DMS53 (cell line): ENCODE results near the gene HRH1.
A peak's percentile ranks its signal among the peaks of the same experiment; 100 is the strongest.
"Not testable (repeated sequence)": the region's sequence is repeated elsewhere in the genome, so short reads cannot be mapped to it uniquely, and the experiment has no call there.

Experiments
- DNase-seq: peaks from one replicate; lab custom pipeline; 2025; lab: John Stamatoyannopoulos, UW

HRH1 gene

GRCh38 chr3:11154036-11154952 is at the start of gene HRH1:
Gene HRH1, plus strand, starts transcription at chr3:11154493. Its CDS starts 104,545 bp downstream, at chr3:11259038.
- DNase-seq, result peak; percentile 2

- DNase-seq, result not testable (repeated sequence)
Measured at GRCh38 chr3:11113316-11113715, 41.0 kb upstream of the HRH1 start.

- no peak for DNase-seq
Measured at GRCh38 chr3:11115548-11115947, 38.7 kb upstream of the HRH1 start.

- DNase-seq, result no peak
Measured at GRCh38 chr3:11116336-11117059, 37.8 kb upstream of the HRH1 start.

DNA sequence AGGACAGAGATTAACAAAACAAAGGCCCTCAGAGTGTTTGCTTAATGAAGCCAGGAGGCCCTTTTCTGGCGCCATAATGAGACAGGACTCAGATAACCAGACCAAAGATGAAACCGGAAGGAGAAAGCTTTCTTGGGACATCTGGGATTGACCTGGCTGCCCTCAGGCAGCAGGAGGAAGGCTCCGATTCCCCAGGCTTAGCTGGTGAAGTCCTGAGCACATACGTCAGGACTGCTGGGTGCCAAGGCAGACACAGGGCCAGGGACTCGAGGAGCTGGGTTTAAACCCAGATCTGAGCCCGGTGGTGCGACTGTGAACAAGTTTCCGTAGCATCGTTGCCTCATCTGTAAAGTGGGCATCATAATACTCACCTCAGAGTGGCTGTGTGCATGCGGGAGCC is 36.7 kb upstream of the HRH1 start:
- DNase-seq, result no peak

DNA sequence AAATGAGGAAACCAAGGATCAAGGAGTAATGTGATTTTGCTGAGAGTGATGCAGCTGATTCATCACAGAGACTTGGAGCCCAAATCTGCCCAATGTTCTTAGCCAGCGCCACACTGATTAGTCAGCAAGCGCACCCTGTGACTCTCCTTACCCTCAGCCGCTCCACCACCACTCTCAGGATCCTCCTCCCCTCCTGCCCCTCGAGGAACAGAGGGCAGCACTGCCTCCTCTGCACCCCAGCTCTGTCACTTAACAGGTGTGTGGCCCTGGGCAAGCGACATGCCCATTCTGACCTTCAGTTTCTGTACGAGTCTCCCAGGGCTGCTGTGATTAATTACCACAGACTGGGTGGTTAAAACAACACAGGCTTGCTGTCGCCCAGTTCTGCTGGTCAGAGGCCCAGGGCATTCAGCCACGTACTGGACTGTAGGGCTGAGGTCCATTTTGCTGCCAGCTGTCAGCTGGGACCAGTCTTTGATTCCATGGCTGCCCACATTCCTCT is 36.1 kb upstream of the HRH1 start:
- DNase-seq, result no peak

- no peak for DNase-seq
Measured at GRCh38 chr3:11120091-11120805, 34.0 kb upstream of the HRH1 start.

GRCh38 chr3:11126653-11127052 is 27.6 kb upstream of the HRH1 start:
- no peak for DNase-seq

- DNase-seq, result no peak
Measured at GRCh38 chr3:11128682-11129632, 25.3 kb upstream of the HRH1 start.

DNA sequence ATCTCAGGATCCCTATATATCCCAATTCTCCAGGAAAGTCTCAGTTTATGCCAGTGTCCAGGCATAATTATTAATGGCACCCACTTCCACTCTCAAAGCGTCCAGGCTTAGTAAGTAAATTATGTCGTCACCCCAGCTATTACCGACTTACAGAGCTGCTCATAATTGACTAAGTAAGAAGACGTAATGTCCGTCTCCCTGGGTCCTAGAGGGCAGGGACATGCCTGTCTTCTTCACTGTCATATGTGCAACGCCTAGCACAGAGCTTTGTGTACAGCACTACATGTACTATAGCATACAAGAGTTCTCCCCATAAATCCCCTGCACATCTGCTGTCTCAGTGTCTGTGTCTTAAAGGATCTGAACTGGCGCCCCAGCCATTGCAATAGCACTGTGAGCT is 23.9 kb upstream of the HRH1 start:
- DNase-seq, result no peak

- DNase-seq, result no peak
Measured at GRCh38 chr3:11131371-11131770, 22.9 kb upstream of the HRH1 start.

DNA sequence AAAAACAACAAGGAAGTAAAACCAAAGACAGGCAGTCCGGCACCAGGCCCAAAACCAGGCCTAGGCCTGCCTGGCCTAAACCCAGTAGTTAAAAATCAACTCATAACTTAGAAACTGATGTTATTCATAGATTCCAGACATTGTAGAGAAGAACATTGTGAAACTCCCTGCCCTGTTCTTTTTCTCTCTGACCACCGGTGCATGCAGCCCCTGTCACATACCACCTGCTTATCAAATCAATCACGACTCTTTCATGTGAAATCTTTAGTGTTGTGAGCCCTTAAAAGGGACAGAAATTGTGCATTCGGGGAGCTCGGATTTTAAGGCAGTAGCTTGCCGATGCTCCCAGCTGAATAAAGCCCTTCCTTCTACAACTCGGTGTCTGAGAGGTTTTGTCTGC is 22.4 kb upstream of the HRH1 start:
- not testable (repeated sequence) for DNase-seq

GRCh38 chr3:11132861-11133260 is 21.4 kb upstream of the HRH1 start:
- DNase-seq, result no peak

GRCh38 chr3:11134794-11135193 is 19.5 kb upstream of the HRH1 start:
- DNase-seq, result no peak

DNA sequence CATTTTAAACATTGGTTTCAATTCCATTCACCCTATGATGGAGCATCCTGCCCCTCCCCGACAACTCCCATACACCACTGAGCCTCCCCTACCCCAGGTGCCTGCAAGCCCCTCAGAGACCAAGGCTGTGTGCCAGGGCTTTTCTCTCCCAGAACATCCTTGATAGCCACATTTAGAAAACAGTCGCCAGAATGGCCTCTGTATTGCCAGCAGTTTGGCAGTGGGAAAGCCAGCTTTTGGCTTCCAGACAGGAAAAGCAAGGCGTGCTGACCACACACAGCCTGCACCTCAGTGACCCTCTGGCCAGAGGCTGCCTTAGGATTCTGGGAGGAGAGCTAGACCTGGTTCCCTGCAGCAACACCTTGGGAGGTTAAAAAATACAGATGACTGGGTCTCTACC is 18.2 kb upstream of the HRH1 start:
- DNase-seq, result no peak

DNA sequence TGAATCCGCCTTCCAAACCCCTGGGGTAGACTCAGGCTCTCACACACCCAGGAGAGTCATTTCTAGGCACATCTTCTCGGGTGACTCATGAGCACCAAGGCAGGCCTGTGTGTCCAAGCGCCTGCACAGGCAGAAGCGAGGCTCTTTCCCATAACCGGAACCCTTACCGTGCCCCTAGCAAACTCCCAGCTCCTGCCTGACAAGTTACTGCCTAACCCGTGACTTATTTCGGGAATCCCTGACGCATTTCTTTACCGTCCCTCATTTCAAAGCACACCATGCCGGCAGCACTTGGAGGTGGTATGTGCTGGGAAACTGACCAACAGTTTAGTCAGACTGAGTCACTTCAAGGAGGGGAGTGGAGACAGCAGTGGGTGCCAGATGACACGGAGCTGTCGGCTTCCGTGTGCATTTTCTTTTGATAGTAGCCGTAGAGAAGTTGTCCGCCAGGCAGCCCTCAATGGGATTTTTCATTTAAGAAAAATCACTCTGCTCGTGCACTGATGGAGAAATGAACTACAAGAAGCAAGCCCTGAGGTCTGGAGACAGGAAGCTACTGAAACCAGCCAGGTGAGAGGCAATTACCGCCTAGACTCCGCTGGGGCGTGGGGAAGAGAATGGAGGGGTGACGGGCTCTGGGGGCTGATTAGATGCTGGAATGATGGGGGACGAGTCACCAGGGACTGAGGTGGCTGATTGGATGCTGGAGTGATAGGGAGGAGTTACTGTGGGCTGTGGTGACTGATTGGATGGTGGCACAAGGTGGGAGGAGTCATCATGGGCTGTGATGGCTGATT is 17.3 kb upstream of the HRH1 start:
- DNase-seq, result no peak

DNA sequence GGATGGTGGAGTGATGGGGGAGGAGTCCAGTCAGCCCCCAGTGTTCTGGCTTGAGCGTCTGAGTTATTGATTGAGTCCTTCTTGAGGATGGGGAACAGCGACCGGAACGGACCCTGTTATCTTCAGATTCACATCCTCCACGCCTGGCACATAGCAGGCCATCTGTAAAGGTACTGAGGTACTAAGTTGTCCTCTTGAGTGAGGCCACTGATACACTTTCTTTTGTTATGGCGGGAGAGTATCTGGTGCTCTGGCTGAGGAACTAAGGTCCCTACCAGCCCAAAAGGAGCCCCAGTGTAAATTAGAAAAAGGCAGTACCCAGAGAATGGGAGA is 16.7 kb upstream of the HRH1 start:
- no peak for DNase-seq

DNA sequence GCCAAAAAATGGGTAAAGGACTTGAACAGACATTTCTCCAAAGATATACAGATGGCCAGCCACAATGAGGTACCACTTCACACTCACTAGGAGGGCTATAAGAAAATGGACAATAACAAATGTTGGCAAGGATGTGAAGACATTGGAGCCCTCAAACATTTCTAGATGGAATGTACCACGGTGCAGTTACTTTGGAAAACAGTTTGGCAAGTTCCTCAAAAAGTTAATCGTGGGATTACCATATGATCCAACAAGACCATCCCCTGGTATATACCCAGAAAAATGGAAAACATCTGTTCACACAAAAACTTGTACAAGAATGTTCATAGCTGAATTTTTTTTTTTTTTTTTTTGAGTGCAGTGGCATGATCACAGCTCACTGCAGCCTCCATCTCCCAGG is 15.9 kb upstream of the HRH1 start:
- DNase-seq, result no peak

- DNase-seq, result peak; percentile 11
Measured at GRCh38 chr3:11140030-11140712, 14.1 kb upstream of the HRH1 start.

- DNase-seq, result no peak
Measured at GRCh38 chr3:11140713-11141104, 13.6 kb upstream of the HRH1 start.
